ENCODE measurements around the gene C1orf21. TPM values are rescaled to one million over a fixed set of nuclear protein-coding genes. Genes with fewer than 3 reads are reported as not detected.

C1orf21 gene
- total RNA-seq, 1 experiment from 2014 or later, result 28.5 TPM

GRCh38 chr1:184393962-184394361 lies 7.1 kb downstream of the C1orf21 start:
- Mint-ChIP-seq H3K27ac (no peak overlapping the region), H3K36me3 (no peaks in the 10 kb centered on the region), H3K9me3 (no peaks in the 10 kb centered on the region), H3K4me1 (peaks cover 42% of the 10 kb centered on the region), H3K4me3 (no peak overlapping the region), H3K27me3 (ENCODE audit: low read depth) (no peaks in the 10 kb centered on the region)
- ATAC-seq, result no peak
- CTCF ChIA-PET, result no interaction called here
- POLR2A ChIA-PET, result no interaction called here
- DNase-seq (ENCODE audit: low spot score), result no peak
- TF ChIP-seq PRDM15 (CRISPR knock-in tag; IDR thresholded peaks at IDR 0.05) (no peak), HMGA2 (CRISPR knock-in tag; IDR thresholded peaks at IDR 0.05) (no peak), ZNF512 (CRISPR knock-in tag; IDR thresholded peaks at IDR 0.05; ENCODE audit: borderline replicate concordance) (no peak), IRF2 (CRISPR knock-in tag; IDR thresholded peaks at IDR 0.05; ENCODE audit: borderline replicate concordance, low read depth) (no peak), MYBL2 (CRISPR knock-in tag; IDR thresholded peaks at IDR 0.05) (no peak), ZNF281 (CRISPR knock-in tag; IDR thresholded peaks at IDR 0.05) (no peak), GABPB1 (CRISPR knock-in tag; IDR thresholded peaks at IDR 0.05) (no peak), ZBTB43 (CRISPR knock-in tag; IDR thresholded peaks at IDR 0.05) (no peak), CTCF (IDR thresholded peaks at IDR 0.05) (no peak)
- TF ChIP-seq, protein P1, sequence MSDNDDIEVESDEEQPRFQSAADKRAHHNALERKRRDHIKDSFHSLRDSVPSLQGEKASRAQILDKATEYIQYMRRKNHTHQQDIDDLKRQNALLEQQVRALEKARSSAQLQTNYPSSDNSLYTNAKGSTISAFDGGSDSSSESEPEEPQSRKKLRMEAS (CRISPR knock-in tag; IDR thresholded peaks at IDR 0.05), result no peak

- TF ChIP-seq NR3C1 (CRISPR knock-in tag; conservative IDR thresholded peaks at IDR 0.05; ENCODE audit: low read depth) (no peak), RORB (CRISPR knock-in tag; IDR thresholded peaks at IDR 0.05) (no peak), ATF3 (CRISPR knock-in tag; conservative IDR thresholded peaks at IDR 0.05) (no peak)
- TF ChIP-seq, protein P2, sequence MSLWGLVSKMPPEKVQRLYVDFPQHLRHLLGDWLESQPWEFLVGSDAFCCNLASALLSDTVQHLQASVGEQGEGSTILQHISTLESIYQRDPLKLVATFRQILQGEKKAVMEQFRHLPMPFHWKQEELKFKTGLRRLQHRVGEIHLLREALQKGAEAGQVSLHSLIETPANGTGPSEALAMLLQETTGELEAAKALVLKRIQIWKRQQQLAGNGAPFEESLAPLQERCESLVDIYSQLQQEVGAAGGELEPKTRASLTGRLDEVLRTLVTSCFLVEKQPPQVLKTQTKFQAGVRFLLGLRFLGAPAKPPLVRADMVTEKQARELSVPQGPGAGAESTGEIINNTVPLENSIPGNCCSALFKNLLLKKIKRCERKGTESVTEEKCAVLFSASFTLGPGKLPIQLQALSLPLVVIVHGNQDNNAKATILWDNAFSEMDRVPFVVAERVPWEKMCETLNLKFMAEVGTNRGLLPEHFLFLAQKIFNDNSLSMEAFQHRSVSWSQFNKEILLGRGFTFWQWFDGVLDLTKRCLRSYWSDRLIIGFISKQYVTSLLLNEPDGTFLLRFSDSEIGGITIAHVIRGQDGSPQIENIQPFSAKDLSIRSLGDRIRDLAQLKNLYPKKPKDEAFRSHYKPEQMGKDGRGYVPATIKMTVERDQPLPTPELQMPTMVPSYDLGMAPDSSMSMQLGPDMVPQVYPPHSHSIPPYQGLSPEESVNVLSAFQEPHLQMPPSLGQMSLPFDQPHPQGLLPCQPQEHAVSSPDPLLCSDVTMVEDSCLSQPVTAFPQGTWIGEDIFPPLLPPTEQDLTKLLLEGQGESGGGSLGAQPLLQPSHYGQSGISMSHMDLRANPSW (CRISPR knock-in tag; conservative IDR thresholded peaks at IDR 0.05; ENCODE audit: low read depth), result no peak
- Mint-ChIP-seq H3K27ac (no peak overlapping the region), H3K4me3 (no peak overlapping the region), H3K9me3 (no peaks in the 10 kb centered on the region), H3K4me1 (peaks cover 35% of the 10 kb centered on the region), H3K27me3 (ENCODE audit: low read depth) (no peaks in the 10 kb centered on the region), H3K36me3 (no peaks in the 10 kb centered on the region)
- DNase-seq (ENCODE audit: low spot score) (no peak), ATAC-seq (no peak)
- ChIA-PET CTCF (no interaction called here), POLR2A (no interaction called here)
Observed at GRCh38 chr1:184395370-184395769, 8.5 kb downstream of the C1orf21 start.

All from WTC11 (cell line).